ENCODE results near the gene FBXO2.
"Not testable (repeated sequence)": the region's sequence is repeated elsewhere in the genome, so short reads cannot be mapped to it uniquely, and the experiment has no call there.

The FBXO2 gene

GRCh38 chr1:11648039-11648438 is 6.2 kb downstream of the FBXO2 start:
- H3K9me3 ChIP-seq (ENCODE audit: control insufficient read depth, low read length) = no peaks in the 10 kb centered on the region
- H3K4me3 ChIP-seq (ENCODE audit: low read length) = no peak overlapping the region
- H3K27me3 ChIP-seq (ENCODE audit: control insufficient read depth, insufficient read depth, low read length) = peaks cover 41% of the 10 kb centered on the region
- H3K36me3 ChIP-seq (ENCODE audit: control insufficient read depth, insufficient read depth, low read length) = no peaks in the 10 kb centered on the region
- H3K9ac ChIP-seq (ENCODE audit: low read length) = no peak overlapping the region
- peaks cover 25% of the 10 kb centered on the region for H3K4me1 ChIP-seq (ENCODE audit: control insufficient read depth, insufficient read depth, low read length)

GRCh38 chr1:11647333-11647732 is 6.9 kb downstream of the FBXO2 start:
- Histone ChIP-seq H3K9ac (ENCODE audit: low read length) (no peak overlapping the region), H3K27me3 (ENCODE audit: control insufficient read depth, insufficient read depth, low read length) (peaks cover 41% of the 10 kb centered on the region), H3K4me1 (ENCODE audit: control insufficient read depth, insufficient read depth, low read length) (peaks cover 25% of the 10 kb centered on the region), H3K36me3 (ENCODE audit: control insufficient read depth, insufficient read depth, low read length) (no peaks in the 10 kb centered on the region), H3K9me3 (ENCODE audit: control insufficient read depth, low read length) (no peaks in the 10 kb centered on the region), H3K4me3 (ENCODE audit: low read length) (no peak overlapping the region)

- Histone ChIP-seq H3K9ac (ENCODE audit: low read length) (no peak overlapping the region), H3K4me1 (ENCODE audit: control insufficient read depth, insufficient read depth, low read length) (peaks cover 25% of the 10 kb centered on the region), H3K27me3 (ENCODE audit: control insufficient read depth, insufficient read depth, low read length) (peaks cover 41% of the 10 kb centered on the region), H3K4me3 (ENCODE audit: low read length) (no peak overlapping the region), H3K9me3 (ENCODE audit: control insufficient read depth, low read length) (no peaks in the 10 kb centered on the region), H3K36me3 (ENCODE audit: control insufficient read depth, insufficient read depth, low read length) (no peaks in the 10 kb centered on the region)
Measured at GRCh38 chr1:11646317-11646716, 7.9 kb downstream of the FBXO2 start.

- Histone ChIP-seq H3K9ac (ENCODE audit: low read length) (no peak overlapping the region), H3K4me1 (ENCODE audit: control insufficient read depth, insufficient read depth, low read length) (peaks cover 23% of the 10 kb centered on the region), H3K27me3 (ENCODE audit: control insufficient read depth, insufficient read depth, low read length) (peaks cover 36% of the 10 kb centered on the region), H3K4me3 (ENCODE audit: low read length) (no peak overlapping the region), H3K9me3 (ENCODE audit: control insufficient read depth, low read length) (no peaks in the 10 kb centered on the region), H3K36me3 (ENCODE audit: control insufficient read depth, insufficient read depth, low read length) (no peaks in the 10 kb centered on the region)
Measured at GRCh38 chr1:11645670-11646265, 8.5 kb downstream of the FBXO2 start.

- Histone ChIP-seq H3K9me3 (ENCODE audit: control insufficient read depth, low read length) (no peaks in the 10 kb centered on the region), H3K36me3 (ENCODE audit: control insufficient read depth, insufficient read depth, low read length) (no peaks in the 10 kb centered on the region), H3K4me3 (ENCODE audit: low read length) (no peak overlapping the region), H3K9ac (ENCODE audit: low read length) (no peak overlapping the region), H3K27me3 (ENCODE audit: control insufficient read depth, insufficient read depth, low read length) (peaks cover 32% of the 10 kb centered on the region), H3K4me1 (ENCODE audit: control insufficient read depth, insufficient read depth, low read length) (peaks cover 18% of the 10 kb centered on the region)
Measured at GRCh38 chr1:11645270-11645669, 9.0 kb downstream of the FBXO2 start.

DNA sequence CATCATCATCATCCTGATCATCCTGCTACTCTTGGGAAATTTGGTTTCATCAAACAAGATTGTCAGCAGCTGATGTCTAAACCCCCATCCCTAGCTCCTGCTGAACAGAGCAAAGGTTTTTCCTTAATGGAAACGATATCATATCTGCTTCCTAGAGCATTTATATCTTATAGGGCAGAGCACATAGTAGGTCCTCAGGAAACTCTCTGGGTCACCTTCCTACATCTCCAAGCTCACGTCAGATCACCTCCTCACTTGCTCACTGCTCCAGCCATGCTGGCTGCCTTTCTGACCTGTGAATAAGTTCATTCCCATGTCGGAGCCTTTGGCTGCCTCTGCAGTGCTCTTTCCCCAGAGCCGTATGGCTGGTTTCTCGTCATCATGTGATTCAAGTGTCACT is 10.4 kb downstream of the FBXO2 start:
- Histone ChIP-seq H3K27me3 (ENCODE audit: control insufficient read depth, insufficient read depth, low read length) (peaks cover 27% of the 10 kb centered on the region), H3K9me3 (ENCODE audit: control insufficient read depth, low read length) (no peaks in the 10 kb centered on the region)

GRCh38 chr1:11642418-11643017 is 11.7 kb downstream of the FBXO2 start:
- not testable (repeated sequence) for H3K4me3 ChIP-seq (ENCODE audit: low read length); H3K9ac ChIP-seq (ENCODE audit: low read length); H3K4me1 ChIP-seq (ENCODE audit: control insufficient read depth, insufficient read depth, low read length); H3K9me3 ChIP-seq (ENCODE audit: control insufficient read depth, low read length); H3K36me3 ChIP-seq (ENCODE audit: control insufficient read depth, insufficient read depth, low read length)
- peaks cover 20% of the 10 kb centered on the region for H3K27me3 ChIP-seq (ENCODE audit: control insufficient read depth, insufficient read depth, low read length)

More for the DNA sequence above, 10.4 kb downstream of the FBXO2 start:
- H3K36me3 ChIP-seq (ENCODE audit: control insufficient read depth, insufficient read depth, low read length) = no peaks in the 10 kb centered on the region
- no peak overlapping the region for H3K4me3 ChIP-seq (ENCODE audit: low read length)
- no peak overlapping the region for H3K9ac ChIP-seq (ENCODE audit: low read length)
- H3K4me1 ChIP-seq (ENCODE audit: control insufficient read depth, insufficient read depth, low read length) = peaks cover 7% of the 10 kb centered on the region

GRCh38 chr1:11641776-11642305 is 12.4 kb downstream of the FBXO2 start:
- Histone ChIP-seq H3K4me3 (ENCODE audit: low read length) (no peak overlapping the region), H3K4me1 (ENCODE audit: control insufficient read depth, insufficient read depth, low read length) (no peaks in the 10 kb centered on the region), H3K9me3 (ENCODE audit: control insufficient read depth, low read length) (no peaks in the 10 kb centered on the region), H3K27me3 (ENCODE audit: control insufficient read depth, insufficient read depth, low read length) (peaks cover 14% of the 10 kb centered on the region), H3K36me3 (ENCODE audit: control insufficient read depth, insufficient read depth, low read length) (no peaks in the 10 kb centered on the region), H3K9ac (ENCODE audit: low read length) (no peak overlapping the region)

- peaks cover 15% of the 10 kb centered on the region for H3K27me3 ChIP-seq (ENCODE audit: control insufficient read depth, insufficient read depth, low read length)
- no peaks in the 10 kb centered on the region for H3K36me3 ChIP-seq (ENCODE audit: control insufficient read depth, insufficient read depth, low read length)
- no peaks in the 10 kb centered on the region for H3K4me1 ChIP-seq (ENCODE audit: control insufficient read depth, insufficient read depth, low read length)
- no peaks in the 10 kb centered on the region for H3K9me3 ChIP-seq (ENCODE audit: control insufficient read depth, low read length)
- no peak overlapping the region for H3K9ac ChIP-seq (ENCODE audit: low read length)
- no peak overlapping the region for H3K4me3 ChIP-seq (ENCODE audit: low read length)
Measured at GRCh38 chr1:11640944-11641343, 13.3 kb downstream of the FBXO2 start.

- Histone ChIP-seq H3K9ac (ENCODE audit: low read length) (no peak overlapping the region), H3K4me1 (ENCODE audit: control insufficient read depth, insufficient read depth, low read length) (no peaks in the 10 kb centered on the region), H3K36me3 (ENCODE audit: control insufficient read depth, insufficient read depth, low read length) (no peaks in the 10 kb centered on the region), H3K4me3 (ENCODE audit: low read length) (no peak overlapping the region), H3K27me3 (ENCODE audit: control insufficient read depth, insufficient read depth, low read length) (peaks cover 15% of the 10 kb centered on the region), H3K9me3 (ENCODE audit: control insufficient read depth, low read length) (no peaks in the 10 kb centered on the region)
Measured at GRCh38 chr1:11640101-11640500, 14.1 kb downstream of the FBXO2 start.

- H3K27me3 ChIP-seq (ENCODE audit: control insufficient read depth, insufficient read depth, low read length) = peaks cover 15% of the 10 kb centered on the region
- no peak overlapping the region for H3K9ac ChIP-seq (ENCODE audit: low read length)
- no peaks in the 10 kb centered on the region for H3K9me3 ChIP-seq (ENCODE audit: control insufficient read depth, low read length)
- no peak overlapping the region for H3K4me3 ChIP-seq (ENCODE audit: low read length)
- no peaks in the 10 kb centered on the region for H3K4me1 ChIP-seq (ENCODE audit: control insufficient read depth, insufficient read depth, low read length)
- no peaks in the 10 kb centered on the region for H3K36me3 ChIP-seq (ENCODE audit: control insufficient read depth, insufficient read depth, low read length)
Measured at GRCh38 chr1:11639372-11639771, 14.9 kb downstream of the FBXO2 start.

- Histone ChIP-seq H3K9ac (ENCODE audit: low read length) (no peak overlapping the region), H3K9me3 (ENCODE audit: control insufficient read depth, low read length) (no peaks in the 10 kb centered on the region), H3K36me3 (ENCODE audit: control insufficient read depth, insufficient read depth, low read length) (no peaks in the 10 kb centered on the region), H3K4me1 (ENCODE audit: control insufficient read depth, insufficient read depth, low read length) (no peaks in the 10 kb centered on the region), H3K4me3 (ENCODE audit: low read length) (no peak overlapping the region), H3K27me3 (ENCODE audit: control insufficient read depth, insufficient read depth, low read length) (peaks cover 15% of the 10 kb centered on the region)
Measured at GRCh38 chr1:11638121-11638520, 16.1 kb downstream of the FBXO2 start.

Data from mucosa of stomach (tissue), 1 donor.